BE2C (cell line): Measurements from ENCODE around the gene RHOH.
"Not testable (repeated sequence)": the region's sequence is repeated elsewhere in the genome, so short reads cannot be mapped to it uniquely, and the experiment has no call there.

ENCODE experiments used
- DNase-seq: peaks from one replicate; pipeline ENCODE4 v3.0.0-alpha.2; 2020
- H3K27me3 ChIP-seq: fragments of 250-450 bp; sonication (Bioruptor Pico); 2 replicates; pipeline ENCODE4 v1.5.1; 2020; ENCODE audit warnings: mild to moderate bottlenecking
- H3K36me3 ChIP-seq: fragments of 250-450 bp; sonication (Bioruptor Pico); 2 replicates; pipeline ENCODE4 v1.5.1; 2020; ENCODE audit warnings: mild to moderate bottlenecking
- H3K4me1 ChIP-seq: fragments of 250-450 bp; sonication (Bioruptor Pico); 2 replicates; pipeline ENCODE4 v1.5.1; 2020
- H3K4me3 ChIP-seq: 2 replicates; pipeline ENCODE4 v1.5.1; 2011; ENCODE audit warnings: low read depth, low read length
- H3K9me3 ChIP-seq: fragments of 250-450 bp; sonication (Bioruptor Pico); 2 replicates; pipeline ENCODE4 v1.5.1; 2020
- CTCF ChIP-seq: IDR thresholded peaks from 2 replicates; pipeline ENCODE4 v1.5.1; 2012; ENCODE audit warnings: mild to moderate bottlenecking, low read depth, low read length

The RHOH gene

GRCh38 chr4:40289366-40290188 lies 92.7 kb downstream of the RHOH start:
- Histone ChIP-seq H3K27me3 (no peaks in the 10 kb centered on the region), H3K4me1 (no peaks in the 10 kb centered on the region), H3K9me3 (no peaks in the 10 kb centered on the region), H3K4me3 (no peak overlapping the region), H3K36me3 (no peaks in the 10 kb centered on the region)
- no peak for TF ChIP-seq CTCF
- no peak for DNase-seq

GRCh38 chr4:40290611-40291186 lies 93.9 kb downstream of the RHOH start:
- H3K36me3 ChIP-seq, DNase-seq, H3K4me1 ChIP-seq, H3K27me3 ChIP-seq, H3K9me3 ChIP-seq, H3K4me3 ChIP-seq: not testable (repeated sequence)

DNA sequence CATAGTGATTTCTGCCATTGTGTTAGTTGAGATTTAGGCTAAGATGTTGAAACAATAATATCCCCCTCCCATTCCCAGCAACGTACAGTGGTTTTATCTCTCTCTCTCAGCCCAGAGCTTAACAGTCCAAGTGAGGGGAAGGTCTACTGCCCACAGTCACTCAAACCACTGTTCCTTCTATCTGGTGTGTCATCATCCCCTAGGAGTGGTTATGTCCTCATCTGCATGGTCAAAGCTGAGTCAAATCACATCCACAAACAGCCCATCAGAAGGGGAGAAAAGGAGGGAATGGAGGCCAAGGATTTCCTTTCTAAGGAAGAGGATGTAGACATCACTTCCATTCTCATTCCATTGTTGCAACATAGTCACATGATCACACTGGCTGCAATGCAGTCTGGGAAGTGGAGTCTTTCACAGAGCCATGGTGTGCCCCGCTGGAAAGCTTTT lies 95.5 kb downstream of the RHOH start:
- TF ChIP-seq CTCF = no peak
- no peaks in the 10 kb centered on the region for H3K4me1 ChIP-seq
- no peaks in the 10 kb centered on the region for H3K27me3 ChIP-seq
- DNase-seq = no peak
- H3K36me3 ChIP-seq = no peaks in the 10 kb centered on the region
- H3K4me3 ChIP-seq = no peak overlapping the region
- H3K9me3 ChIP-seq = no peaks in the 10 kb centered on the region

- Histone ChIP-seq H3K36me3 (no peaks in the 10 kb centered on the region), H3K4me1 (no peaks in the 10 kb centered on the region), H3K27me3 (no peaks in the 10 kb centered on the region), H3K4me3 (no peak overlapping the region), H3K9me3 (no peaks in the 10 kb centered on the region)
- DNase-seq = no peak
- TF ChIP-seq CTCF = no peak
Observed at GRCh38 chr4:40294339-40294738, 97.5 kb downstream of the RHOH start.

DNA sequence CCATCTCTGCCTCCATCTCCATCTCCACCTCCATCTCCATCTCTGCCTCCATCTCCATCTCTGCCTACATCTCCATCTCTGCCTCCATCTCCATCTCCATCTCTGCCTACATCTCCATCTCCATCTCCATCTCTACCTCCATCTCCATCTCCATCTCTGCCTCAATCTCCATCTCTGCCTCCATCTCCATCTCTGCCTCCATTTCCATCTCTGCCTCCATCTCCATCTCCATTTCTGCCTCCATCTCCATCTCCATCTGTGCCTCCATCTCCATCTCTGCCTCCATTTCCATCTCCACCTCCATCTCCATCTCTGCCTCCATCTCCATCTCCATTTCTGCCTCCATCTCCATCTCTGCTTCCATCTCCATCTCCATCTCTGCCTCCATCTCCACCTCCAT lies 98.2 kb downstream of the RHOH start:
- not testable (repeated sequence) for H3K36me3 ChIP-seq

GRCh38 chr4:40295572-40295971 lies 98.7 kb downstream of the RHOH start:
- TF ChIP-seq CTCF = no peak
- Histone ChIP-seq H3K4me3 (no peak overlapping the region), H3K9me3 (no peaks in the 10 kb centered on the region), H3K4me1 (no peaks in the 10 kb centered on the region), H3K27me3 (no peaks in the 10 kb centered on the region), H3K36me3 (no peaks in the 10 kb centered on the region)
- no peak for DNase-seq

More for the DNA sequence above, 98.2 kb downstream of the RHOH start:
- H3K27me3 ChIP-seq, DNase-seq, H3K9me3 ChIP-seq, H3K4me1 ChIP-seq, H3K4me3 ChIP-seq: not testable (repeated sequence)
